Neural progenitor cell (in vitro differentiated cells): ENCODE measurements around the gene MYO7B.

Experiments used
- CTCF ChIP-seq: fragments of 200-600 bp; sonication (generic); IDR thresholded peaks from 2 replicates; pipeline ENCODE4 v1.5.1; 2017; ENCODE audit warnings: antibody characterized with exemption, mild to moderate bottlenecking
- EZH2 ChIP-seq: fragments of 200-600 bp; sonication (generic); IDR thresholded peaks from 2 replicates; pipeline ENCODE4 v1.6.1; 2017; ENCODE audit warnings: antibody characterized with exemption, mild to moderate bottlenecking, moderate library complexity

GRCh38 chr2:127572841-127573240, 37.4 kb downstream of the MYO7B start:
- no peak for TF ChIP-seq EZH2
- TF ChIP-seq CTCF = no peak
